ENCODE results near the gene UBE2D3. TPM values are rescaled to one million over a fixed set of nuclear protein-coding genes. Genes with fewer than 3 reads are reported as not detected.

UBE2D3 gene
- polyA plus RNA-seq, 2 of the 4 experiments (the other 2 are of a cell fraction) = 186 to 338 TPM

DNA sequence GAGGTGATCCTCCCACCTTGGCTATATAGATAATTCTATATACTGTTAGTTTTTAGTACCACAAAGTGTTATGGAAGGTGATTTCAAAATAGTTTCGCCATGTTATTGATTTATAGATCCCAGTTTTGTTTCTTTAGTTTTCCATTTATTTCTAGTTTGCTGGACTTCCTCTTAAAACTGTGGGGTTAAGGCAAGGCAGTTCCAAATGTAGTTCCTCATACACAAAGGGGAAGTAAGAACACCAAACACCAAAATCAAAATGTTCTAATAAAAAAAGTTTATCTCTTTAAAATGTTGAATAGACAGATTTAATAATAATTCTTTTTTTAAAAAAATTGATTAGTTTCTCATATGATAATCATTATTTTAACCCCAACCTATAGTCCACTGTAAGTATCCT, 34.7 kb upstream of the UBE2D3 start:
- TF ChIP-seq, protein P1, sequence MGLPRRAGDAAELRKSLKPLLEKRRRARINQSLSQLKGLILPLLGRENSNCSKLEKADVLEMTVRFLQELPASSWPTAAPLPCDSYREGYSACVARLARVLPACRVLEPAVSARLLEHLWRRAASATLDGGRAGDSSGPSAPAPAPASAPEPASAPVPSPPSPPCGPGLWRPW (IDR thresholded peaks at IDR 0.05) = no peak
- TF ChIP-seq NPAS2 (CRISPR knock-in tag; IDR thresholded peaks at IDR 0.05; ENCODE audit: borderline replicate concordance) = no peak
- TF ChIP-seq TFCP2L1 (CRISPR knock-in tag; IDR thresholded peaks at IDR 0.05) = no peak
- no peak for TF ChIP-seq RFX5 (IDR thresholded peaks at IDR 0.05)
- TF ChIP-seq MAFK (IDR thresholded peaks at IDR 0.05; ENCODE audit: partially characterized antibody) = no peak
- TF ChIP-seq, protein P2, sequence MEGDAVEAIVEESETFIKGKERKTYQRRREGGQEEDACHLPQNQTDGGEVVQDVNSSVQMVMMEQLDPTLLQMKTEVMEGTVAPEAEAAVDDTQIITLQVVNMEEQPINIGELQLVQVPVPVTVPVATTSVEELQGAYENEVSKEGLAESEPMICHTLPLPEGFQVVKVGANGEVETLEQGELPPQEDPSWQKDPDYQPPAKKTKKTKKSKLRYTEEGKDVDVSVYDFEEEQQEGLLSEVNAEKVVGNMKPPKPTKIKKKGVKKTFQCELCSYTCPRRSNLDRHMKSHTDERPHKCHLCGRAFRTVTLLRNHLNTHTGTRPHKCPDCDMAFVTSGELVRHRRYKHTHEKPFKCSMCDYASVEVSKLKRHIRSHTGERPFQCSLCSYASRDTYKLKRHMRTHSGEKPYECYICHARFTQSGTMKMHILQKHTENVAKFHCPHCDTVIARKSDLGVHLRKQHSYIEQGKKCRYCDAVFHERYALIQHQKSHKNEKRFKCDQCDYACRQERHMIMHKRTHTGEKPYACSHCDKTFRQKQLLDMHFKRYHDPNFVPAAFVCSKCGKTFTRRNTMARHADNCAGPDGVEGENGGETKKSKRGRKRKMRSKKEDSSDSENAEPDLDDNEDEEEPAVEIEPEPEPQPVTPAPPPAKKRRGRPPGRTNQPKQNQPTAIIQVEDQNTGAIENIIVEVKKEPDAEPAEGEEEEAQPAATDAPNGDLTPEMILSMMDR (IDR thresholded peaks at IDR 0.05) = no peak
- TF ChIP-seq POLR2AphosphoS2 (conservative IDR thresholded peaks at IDR 0.05; ENCODE audit: low read length) = no peak
- no peak for TF ChIP-seq BHLHE40 (IDR thresholded peaks at IDR 0.05; ENCODE audit: low read depth, low read length)
- no peak for TF ChIP-seq RARB (CRISPR knock-in tag; IDR thresholded peaks at IDR 0.05)
- TF ChIP-seq ZFP36 (IDR thresholded peaks at IDR 0.05; ENCODE audit: borderline replicate concordance, partially characterized antibody) = no peak
- DNase-seq (ENCODE audit: low read depth in 1 of 2, low spot score in 1 of 2) = no peak
- WGBS (ENCODE audit: missing lambda C conversion rate) = 86% methylated on average over 1 of the region's 1 CpG
- FAIRE-seq = no peak
- Histone ChIP-seq H3K4me1 (peaks cover 5% of the 10 kb centered on the region), H3K9me3 (peaks cover 12% of the 10 kb centered on the region; the same call in 2 of the 3 replicates), H3K4me3 (no peak overlapping the region), H3K4me2 (no peak overlapping the region), H3K27ac (no peak overlapping the region)
- no peak for ATAC-seq
- CTCF ChIA-PET = interaction anchor here (0.6 kb wide), 1 partner anchor 241 kb away, joined by 3 read pairs; no protein-coding TSS in a partner anchor
- POLR2A ChIA-PET = no interaction called here

DNA sequence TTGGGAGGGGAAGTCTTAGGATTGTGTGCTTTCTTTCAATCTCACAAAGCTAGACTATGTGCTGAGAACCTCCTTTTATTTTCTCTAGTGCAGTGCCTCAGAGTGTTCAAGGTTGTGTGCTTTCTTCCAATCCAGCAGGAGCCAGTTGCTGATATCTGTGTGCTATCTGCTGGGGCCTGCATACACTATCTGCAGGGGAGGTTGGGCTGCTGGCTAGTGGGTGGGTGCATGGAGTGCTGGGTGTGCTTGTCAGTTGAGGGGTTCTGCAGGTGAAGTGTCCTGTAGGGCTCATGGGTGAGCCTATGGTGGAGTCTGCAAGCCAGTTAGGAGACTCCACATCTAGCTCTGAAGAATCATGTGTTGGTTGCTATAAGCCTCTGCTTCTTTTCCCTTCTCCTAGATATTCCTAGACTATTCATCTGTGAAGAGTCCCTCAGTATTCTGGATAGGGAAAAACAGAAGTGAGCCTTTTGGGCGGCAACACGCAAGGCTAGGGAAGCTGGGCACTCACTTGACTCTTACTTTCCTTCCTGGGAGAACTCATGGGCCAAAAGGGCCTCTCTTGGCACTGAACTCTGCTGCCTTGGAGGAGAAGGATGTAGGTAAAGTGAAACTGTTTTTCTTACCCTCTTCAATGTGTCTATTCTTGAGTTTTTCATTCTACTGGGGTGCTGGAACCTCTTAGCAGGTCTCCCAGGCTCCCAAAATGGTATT, 33.4 kb upstream of the UBE2D3 start:
- POLR2A ChIA-PET = no interaction called here
- Histone ChIP-seq H3K4me2 (no peak overlapping the region), H3K4me1 (no peaks in the 10 kb centered on the region), H3K9me3 (peaks cover 12% of the 10 kb centered on the region; the same call in 2 of the 3 replicates), H3K27ac (no peak overlapping the region), H3K4me3 (no peak overlapping the region)
- DNase-seq (ENCODE audit: low read depth in 1 of 2, low spot score in 1 of 2) (no peak), ATAC-seq (no peak), FAIRE-seq (no peak)
- TF ChIP-seq, protein P3, sequence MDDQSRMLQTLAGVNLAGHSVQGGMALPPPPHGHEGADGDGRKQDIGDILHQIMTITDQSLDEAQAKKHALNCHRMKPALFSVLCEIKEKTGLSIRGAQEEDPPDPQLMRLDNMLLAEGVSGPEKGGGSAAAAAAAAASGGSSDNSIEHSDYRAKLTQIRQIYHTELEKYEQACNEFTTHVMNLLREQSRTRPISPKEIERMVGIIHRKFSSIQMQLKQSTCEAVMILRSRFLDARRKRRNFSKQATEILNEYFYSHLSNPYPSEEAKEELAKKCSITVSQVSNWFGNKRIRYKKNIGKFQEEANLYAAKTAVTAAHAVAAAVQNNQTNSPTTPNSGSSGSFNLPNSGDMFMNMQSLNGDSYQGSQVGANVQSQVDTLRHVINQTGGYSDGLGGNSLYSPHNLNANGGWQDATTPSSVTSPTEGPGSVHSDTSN (IDR thresholded peaks at IDR 0.05) = no peak
- TF ChIP-seq, protein P4, sequence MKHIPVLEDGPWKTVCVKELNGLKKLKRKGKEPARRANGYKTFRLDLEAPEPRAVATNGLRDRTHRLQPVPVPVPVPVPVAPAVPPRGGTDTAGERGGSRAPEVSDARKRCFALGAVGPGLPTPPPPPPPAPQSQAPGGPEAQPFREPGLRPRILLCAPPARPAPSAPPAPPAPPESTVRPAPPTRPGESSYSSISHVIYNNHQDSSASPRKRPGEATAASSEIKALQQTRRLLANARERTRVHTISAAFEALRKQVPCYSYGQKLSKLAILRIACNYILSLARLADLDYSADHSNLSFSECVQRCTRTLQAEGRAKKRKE (CRISPR knock-in tag; IDR thresholded peaks at IDR 0.05; ENCODE audit: low read depth) = no peak
- TF ChIP-seq HEYL (CRISPR knock-in tag; IDR thresholded peaks at IDR 0.05) (no peak), CBX2 (IDR thresholded peaks at IDR 0.05; ENCODE audit: borderline replicate concordance, low read depth) (no peak), RFX5 (IDR thresholded peaks at IDR 0.05) (no peak), CHD2 (IDR thresholded peaks at IDR 0.05; ENCODE audit: low read length, partially characterized antibody) (no peak), ZC3H11A (IDR thresholded peaks at IDR 0.05) (no peak), RCOR1 (IDR thresholded peaks at IDR 0.05; ENCODE audit: low read depth, low read length) (no peak), GATA3 (IDR thresholded peaks at IDR 0.05; ENCODE audit: borderline replicate concordance) (no peak), CHD4 (IDR thresholded peaks at IDR 0.05; ENCODE audit: borderline replicate concordance) (no peak), MAFK (IDR thresholded peaks at IDR 0.05; ENCODE audit: partially characterized antibody) (no peak), JUN (IDR thresholded peaks at IDR 0.05) (no peak), POLR2AphosphoS2 (conservative IDR thresholded peaks at IDR 0.05; ENCODE audit: low read length) (no peak), RARB (CRISPR knock-in tag; IDR thresholded peaks at IDR 0.05) (no peak)
- TF ChIP-seq, protein P5, sequence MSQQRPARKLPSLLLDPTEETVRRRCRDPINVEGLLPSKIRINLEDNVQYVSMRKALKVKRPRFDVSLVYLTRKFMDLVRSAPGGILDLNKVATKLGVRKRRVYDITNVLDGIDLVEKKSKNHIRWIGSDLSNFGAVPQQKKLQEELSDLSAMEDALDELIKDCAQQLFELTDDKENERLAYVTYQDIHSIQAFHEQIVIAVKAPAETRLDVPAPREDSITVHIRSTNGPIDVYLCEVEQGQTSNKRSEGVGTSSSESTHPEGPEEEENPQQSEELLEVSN (IDR thresholded peaks at IDR 0.05; ENCODE audit: borderline replicate concordance, low read depth) = no peak
- CTCF ChIA-PET = interaction anchor here (1.2 kb wide), 1 partner anchor 13 kb away, joined by 3 read pairs; no protein-coding TSS in a partner anchor
- 96% methylated on average over 2 of the region's 2 CpGs for WGBS (ENCODE audit: missing lambda C conversion rate)

Data from A549 (cell line).